T-helper 17 cell (primary cell): Measurements from ENCODE around the gene EGFR. TPM values are rescaled to one million over a fixed set of nuclear protein-coding genes. Genes with fewer than 3 reads are reported as not detected.

Experiments
- ATAC-seq: fragments of 150-1000 bp; cut with Tn5 transposase; 2 replicates; pipeline ENCODE4 v1.10.0; 2021; ENCODE audit warnings: mild to moderate bottlenecking, moderate library complexity
- DNase-seq, 3 donors: peaks; one replicate each; pipeline versions ENCODE4 v3.0.0 to v3.0.0-alpha.2; 2020 to 2021
- H3K9me3 ChIP-seq: one replicate; pipeline ENCODE4 v1.7.0; 2013; ENCODE audit warnings: low read length, mild to moderate bottlenecking; ENCODE audit not compliant: control insufficient read depth, poor library complexity, severe bottlenecking
- H3K27ac Mint-ChIP-seq: one replicate; pipeline ENCODE4 v1.8.0; 2022; ENCODE audit warnings: mild to moderate bottlenecking, moderate library complexity, mixed read lengths
- H3K27me3 Mint-ChIP-seq: one replicate; pipeline ENCODE4 v1.8.0; 2022; ENCODE audit warnings: mixed read lengths
- H3K36me3 Mint-ChIP-seq: one replicate; pipeline ENCODE4 v1.8.0; 2022; ENCODE audit warnings: low read depth, mixed read lengths
- H3K4me1 Mint-ChIP-seq: one replicate; pipeline ENCODE4 v1.8.0; 2022; ENCODE audit warnings: mild to moderate bottlenecking, mixed read lengths
- H3K4me3 Mint-ChIP-seq: one replicate; pipeline ENCODE4 v1.8.0; 2022; ENCODE audit warnings: mild to moderate bottlenecking, moderate library complexity, mixed read lengths
- total RNA-seq, 4 donors: library from RNA in 2 of 4; stranded (reverse) in 2 of 4; gene quantifications; one replicate each; pipeline ENCODE4 v1.2.3 and lab custom pipeline; 2022 to 2026

Gene EGFR
- total RNA-seq, 2 donors from 2014 or later = not detected

- H3K9me3 ChIP-seq = no peaks in the 10 kb centered on the region
- Mint-ChIP-seq H3K4me3 (no peak overlapping the region), H3K27me3 (peaks cover 62% of the 10 kb centered on the region), H3K4me1 (peaks cover 2% of the 10 kb centered on the region), H3K36me3 (no peaks in the 10 kb centered on the region), H3K27ac (no peak overlapping the region)
- ATAC-seq (no peak), DNase-seq (no peak)
Observed at GRCh38 chr7:55145606-55146005, 126.8 kb downstream of the EGFR start.

GRCh38 chr7:55147101-55147500 lies 128.3 kb downstream of the EGFR start:
- H3K9me3 ChIP-seq = no peaks in the 10 kb centered on the region
- no peak for ATAC-seq
- Mint-ChIP-seq H3K4me1 (peaks cover 2% of the 10 kb centered on the region), H3K27ac (no peak overlapping the region), H3K27me3 (peaks cover 60% of the 10 kb centered on the region), H3K36me3 (no peaks in the 10 kb centered on the region), H3K4me3 (no peak overlapping the region)
- no peak for DNase-seq

- ATAC-seq (no peak), DNase-seq (no peak)
- peaks cover 61% of the 10 kb centered on the region for H3K27me3 Mint-ChIP-seq
- peaks cover 2% of the 10 kb centered on the region for H3K4me1 Mint-ChIP-seq
- H3K9me3 ChIP-seq = no peaks in the 10 kb centered on the region
- H3K27ac Mint-ChIP-seq = no peak overlapping the region
- no peaks in the 10 kb centered on the region for H3K36me3 Mint-ChIP-seq
- no peak overlapping the region for H3K4me3 Mint-ChIP-seq
Observed at GRCh38 chr7:55147736-55148135, 128.9 kb downstream of the EGFR start.

- ATAC-seq (no peak), DNase-seq (no peak)
- Mint-ChIP-seq H3K27me3 (peaks cover 55% of the 10 kb centered on the region), H3K4me1 (peaks cover 2% of the 10 kb centered on the region), H3K4me3 (no peak overlapping the region), H3K27ac (no peak overlapping the region), H3K36me3 (no peaks in the 10 kb centered on the region)
- no peaks in the 10 kb centered on the region for H3K9me3 ChIP-seq
Observed at GRCh38 chr7:55148571-55148970, 129.8 kb downstream of the EGFR start.

GRCh38 chr7:55149001-55149400 lies 130.2 kb downstream of the EGFR start:
- H3K36me3 Mint-ChIP-seq = no peaks in the 10 kb centered on the region
- H3K27ac Mint-ChIP-seq = no peak overlapping the region
- no peak for DNase-seq
- H3K4me3 Mint-ChIP-seq = no peak overlapping the region
- H3K4me1 Mint-ChIP-seq = peaks cover 2% of the 10 kb centered on the region
- H3K27me3 Mint-ChIP-seq = peaks cover 51% of the 10 kb centered on the region
- H3K9me3 ChIP-seq = no peaks in the 10 kb centered on the region
- ATAC-seq = no peak

GRCh38 chr7:55150166-55150565 lies 131.3 kb downstream of the EGFR start:
- ATAC-seq (no peak), DNase-seq (no peak)
- H3K4me3 Mint-ChIP-seq = no peak overlapping the region
- no peak overlapping the region for H3K27ac Mint-ChIP-seq
- H3K36me3 Mint-ChIP-seq = no peaks in the 10 kb centered on the region
- peaks cover 46% of the 10 kb centered on the region for H3K27me3 Mint-ChIP-seq
- H3K4me1 Mint-ChIP-seq = peaks cover under 1% of the 10 kb centered on the region
- H3K9me3 ChIP-seq = no peaks in the 10 kb centered on the region

GRCh38 chr7:55150709-55151451 lies 132.1 kb downstream of the EGFR start:
- Mint-ChIP-seq H3K27me3 (peaks cover 38% of the 10 kb centered on the region), H3K4me1 (no peaks in the 10 kb centered on the region), H3K4me3 (no peak overlapping the region), H3K27ac (no peak overlapping the region), H3K36me3 (no peaks in the 10 kb centered on the region)
- ATAC-seq (no peak), DNase-seq (no peak)
- no peaks in the 10 kb centered on the region for H3K9me3 ChIP-seq

- peaks cover 37% of the 10 kb centered on the region for H3K27me3 Mint-ChIP-seq
- no peak for DNase-seq
- peaks cover 3% of the 10 kb centered on the region for H3K4me1 Mint-ChIP-seq
- ATAC-seq = no peak
- no peak overlapping the region for H3K27ac Mint-ChIP-seq
- H3K9me3 ChIP-seq = no peaks in the 10 kb centered on the region
- H3K4me3 Mint-ChIP-seq = no peak overlapping the region
- no peaks in the 10 kb centered on the region for H3K36me3 Mint-ChIP-seq
Observed at GRCh38 chr7:55152516-55152915, 133.7 kb downstream of the EGFR start.

GRCh38 chr7:55154096-55154495 lies 135.3 kb downstream of the EGFR start:
- peaks cover 45% of the 10 kb centered on the region for H3K27me3 Mint-ChIP-seq
- ATAC-seq (no peak), DNase-seq (no peak)
- H3K36me3 Mint-ChIP-seq = no peaks in the 10 kb centered on the region
- H3K4me3 Mint-ChIP-seq = no peak overlapping the region
- no peak overlapping the region for H3K27ac Mint-ChIP-seq
- H3K9me3 ChIP-seq = no peaks in the 10 kb centered on the region
- H3K4me1 Mint-ChIP-seq = peaks cover 3% of the 10 kb centered on the region

GRCh38 chr7:55155351-55156117 lies 136.7 kb downstream of the EGFR start:
- H3K27ac Mint-ChIP-seq = no peak overlapping the region
- H3K9me3 ChIP-seq = no peaks in the 10 kb centered on the region
- H3K36me3 Mint-ChIP-seq = no peaks in the 10 kb centered on the region
- H3K4me1 Mint-ChIP-seq = peaks cover 5% of the 10 kb centered on the region
- H3K27me3 Mint-ChIP-seq = peaks cover 49% of the 10 kb centered on the region
- ATAC-seq (no peak), DNase-seq (no peak)
- H3K4me3 Mint-ChIP-seq = no peak overlapping the region

GRCh38 chr7:55156919-55157763 lies 138.3 kb downstream of the EGFR start:
- no peak overlapping the region for H3K27ac Mint-ChIP-seq
- ATAC-seq (no peak), DNase-seq (no peak)
- no peaks in the 10 kb centered on the region for H3K9me3 ChIP-seq
- H3K4me1 Mint-ChIP-seq = peaks cover 5% of the 10 kb centered on the region
- no peak overlapping the region for H3K4me3 Mint-ChIP-seq
- peaks cover 37% of the 10 kb centered on the region for H3K27me3 Mint-ChIP-seq
- no peaks in the 10 kb centered on the region for H3K36me3 Mint-ChIP-seq

- peaks cover 5% of the 10 kb centered on the region for H3K4me1 Mint-ChIP-seq
- DNase-seq (no peak), ATAC-seq (no peak)
- no peak overlapping the region for H3K27ac Mint-ChIP-seq
- H3K27me3 Mint-ChIP-seq = peaks cover 32% of the 10 kb centered on the region
- H3K36me3 Mint-ChIP-seq = no peaks in the 10 kb centered on the region
- H3K9me3 ChIP-seq = no peaks in the 10 kb centered on the region
- H3K4me3 Mint-ChIP-seq = no peak overlapping the region
Observed at GRCh38 chr7:55157764-55158105, 138.9 kb downstream of the EGFR start.
